ENCODE measurements around the gene CLEC18B. TPM values are rescaled to one million over a fixed set of nuclear protein-coding genes. Genes with fewer than 3 reads are reported as not detected.

Gene CLEC18B
- total and polyA plus RNA-seq, 3 experiments from 2014 or later = 0.29 TPM; not detected in 2

DNA sequence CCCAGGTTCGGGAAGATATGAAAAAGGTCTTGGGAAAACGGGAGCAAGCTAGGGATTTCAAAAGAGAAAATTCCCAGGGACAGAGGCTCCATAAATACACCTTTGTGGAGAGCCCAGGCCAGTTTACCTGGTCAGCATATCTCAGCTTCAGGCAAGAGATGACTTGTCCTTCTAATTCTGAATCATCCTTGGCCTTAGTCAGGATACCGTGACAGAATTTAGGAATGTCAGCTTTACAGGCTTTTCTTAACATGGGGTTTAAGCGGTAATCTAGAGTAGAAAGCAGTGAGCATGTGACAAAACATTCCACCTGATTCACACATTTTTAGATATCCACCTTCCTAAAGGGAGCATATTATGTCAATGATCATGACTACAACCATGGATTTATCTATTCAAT lies 41.1 kb upstream of the CLEC18B start:
- ChIA-PET CTCF (interaction anchor here (1.1 kb wide), 1 partner anchor 160 kb away, joined by 3 read pairs; no protein-coding TSS in a partner anchor), POLR2A (interaction anchor here (0.5 kb wide), 1 partner anchor 131 kb away, joined by 4 read pairs; no protein-coding TSS in a partner anchor)
- Mint-ChIP-seq H3K27me3 (no peaks in the 10 kb centered on the region), H3K4me3 (no peak overlapping the region), H3K27ac (no peak overlapping the region), H3K9me3 (no peaks in the 10 kb centered on the region), H3K36me3 (peaks cover 6 to 93% (median 38%) of the 10 kb centered on the region in 3 donors), H3K4me1 (peaks cover 11 to 13% (median 13%) of the 10 kb centered on the region in 3 donors)
- H3K4me1 ChIP-seq (ENCODE audit: insufficient read depth, low read length) = peaks cover 4% of the 10 kb centered on the region
- no peaks in the 10 kb centered on the region for H3K9me3 ChIP-seq (ENCODE audit: low read length)
- no peak overlapping the region for H3K4me3 ChIP-seq (ENCODE audit: low read length)
- H3K27me3 ChIP-seq (ENCODE audit: insufficient read depth, low read length, poor library complexity, severe bottlenecking) = no peaks in the 10 kb centered on the region
- peaks cover 65% of the 10 kb centered on the region for H3K36me3 ChIP-seq (ENCODE audit: insufficient read depth, low read length)
- no peak for DNase-seq
- no peak overlapping the region for H3K27ac ChIP-seq (ENCODE audit: low read depth, low read length)

DNA sequence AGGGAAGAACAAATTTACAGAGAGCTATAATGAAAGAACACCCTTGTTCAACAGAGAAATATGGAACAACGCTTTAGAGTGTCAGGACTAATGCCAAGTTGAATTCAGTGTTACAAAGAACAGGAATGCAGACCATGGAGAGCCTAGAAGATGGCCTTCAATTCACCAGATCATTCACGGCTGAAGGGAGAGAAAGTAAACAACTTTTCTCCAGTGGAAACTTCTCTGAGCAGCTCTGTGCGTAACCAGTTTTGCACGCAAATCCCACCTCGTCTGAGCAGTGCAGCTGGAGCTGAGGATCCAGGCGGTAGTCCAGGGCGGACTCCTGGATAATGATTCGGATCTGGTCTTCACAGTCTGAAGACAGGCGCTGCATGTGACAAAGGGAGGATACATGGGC lies 40.5 kb upstream of the CLEC18B start:
- H3K27me3 ChIP-seq (ENCODE audit: insufficient read depth, low read length, poor library complexity, severe bottlenecking) = no peaks in the 10 kb centered on the region
- Mint-ChIP-seq H3K4me1 (peaks cover 7 to 8% (median 7%) of the 10 kb centered on the region in 3 donors), H3K27ac (peak overlapping the region in 3 of 8 donors; percentile 51 to 78 (median 74)), H3K9me3 (no peaks in the 10 kb centered on the region), H3K27me3 (no peaks in the 10 kb centered on the region), H3K4me3 (no peak overlapping the region), H3K36me3 (peaks cover 7 to 92% (median 34%) of the 10 kb centered on the region in 3 donors)
- no peak overlapping the region for H3K4me3 ChIP-seq (ENCODE audit: low read length)
- no peaks in the 10 kb centered on the region for H3K9me3 ChIP-seq (ENCODE audit: low read length)
- no peak for DNase-seq
- ChIA-PET CTCF (interaction anchor here (1.1 kb wide), 1 partner anchor 161 kb away, joined by 3 read pairs; no protein-coding TSS in a partner anchor), POLR2A (no interaction called here)
- H3K36me3 ChIP-seq (ENCODE audit: insufficient read depth, low read length) = peaks cover 62% of the 10 kb centered on the region
- no peak overlapping the region for H3K27ac ChIP-seq (ENCODE audit: low read depth, low read length)
- H3K4me1 ChIP-seq (ENCODE audit: insufficient read depth, low read length) = no peaks in the 10 kb centered on the region

DNA sequence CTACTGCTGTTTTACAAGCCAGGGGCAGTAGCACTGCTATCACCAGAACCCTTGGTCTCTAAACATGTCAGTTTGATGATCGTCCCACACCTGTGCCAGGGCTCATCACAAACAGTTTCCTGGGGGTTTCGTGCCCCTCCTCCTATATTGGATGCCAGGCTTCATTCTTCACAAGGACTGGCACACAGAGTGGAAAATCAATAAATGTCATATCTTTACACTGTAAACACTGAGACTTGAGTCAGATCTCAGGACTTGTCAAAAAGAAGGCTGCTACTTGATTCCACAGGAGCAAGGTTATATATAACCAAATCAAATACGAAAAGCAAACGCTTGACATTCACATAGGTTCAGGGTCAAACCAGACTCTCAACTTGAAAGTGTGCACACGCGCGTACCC lies 39.3 kb upstream of the CLEC18B start:
- Mint-ChIP-seq H3K4me3 (no peak overlapping the region), H3K4me1 (no peaks in the 10 kb centered on the region), H3K9me3 (no peaks in the 10 kb centered on the region), H3K27ac (peak overlapping the region in 2 of 8 donors; percentile 42 to 78), H3K27me3 (no peaks in the 10 kb centered on the region), H3K36me3 (peaks cover 7 to 92% (median 33%) of the 10 kb centered on the region in 3 donors)
- ChIA-PET CTCF (no interaction called here), POLR2A (no interaction called here)
- no peaks in the 10 kb centered on the region for H3K9me3 ChIP-seq (ENCODE audit: low read length)
- no peak for DNase-seq
- peaks cover 69% of the 10 kb centered on the region for H3K36me3 ChIP-seq (ENCODE audit: insufficient read depth, low read length)
- no peak overlapping the region for H3K4me3 ChIP-seq (ENCODE audit: low read length)
- H3K27me3 ChIP-seq (ENCODE audit: insufficient read depth, low read length, poor library complexity, severe bottlenecking) = no peaks in the 10 kb centered on the region
- no peak overlapping the region for H3K27ac ChIP-seq (ENCODE audit: low read depth, low read length)
- H3K4me1 ChIP-seq (ENCODE audit: insufficient read depth, low read length) = no peaks in the 10 kb centered on the region

DNA sequence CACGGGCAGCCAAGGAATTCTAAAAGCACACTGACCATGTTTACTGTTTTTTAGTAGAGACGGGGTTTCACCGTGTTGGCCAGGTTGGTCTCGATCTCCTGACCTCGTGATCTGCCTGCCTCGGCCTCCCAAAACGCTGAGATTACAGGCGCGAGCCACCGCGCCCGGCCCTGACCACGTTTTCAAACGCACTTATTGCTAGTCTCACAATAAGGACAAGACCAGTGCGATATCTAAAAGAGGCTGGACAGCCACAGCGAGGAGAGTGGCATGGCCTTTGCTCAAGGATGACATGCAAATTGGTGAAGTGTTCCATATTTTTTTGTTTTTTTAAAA lies 35.0 kb upstream of the CLEC18B start:
- ChIA-PET POLR2A (no interaction called here), CTCF (no interaction called here)
- Histone ChIP-seq H3K4me1 (ENCODE audit: insufficient read depth, low read length) (no peaks in the 10 kb centered on the region), H3K27me3 (ENCODE audit: insufficient read depth, low read length, poor library complexity, severe bottlenecking) (no peaks in the 10 kb centered on the region), H3K9me3 (ENCODE audit: low read length) (no peaks in the 10 kb centered on the region), H3K27ac (ENCODE audit: low read depth, low read length) (no peak overlapping the region), H3K36me3 (ENCODE audit: insufficient read depth, low read length) (peaks cover 55% of the 10 kb centered on the region), H3K4me3 (ENCODE audit: low read length) (no peak overlapping the region)
- no peaks in the 10 kb centered on the region for H3K9me3 Mint-ChIP-seq
- no peaks in the 10 kb centered on the region for H3K27me3 Mint-ChIP-seq
- H3K4me1 Mint-ChIP-seq = no peaks in the 10 kb centered on the region
- H3K36me3 Mint-ChIP-seq = peaks cover 7 to 85% (median 37%) of the 10 kb centered on the region in 3 donors
- peak overlapping the region in 2 of 8 donors; percentile 8 to 29 for H3K27ac Mint-ChIP-seq
- DNase-seq = no peak
- H3K4me3 Mint-ChIP-seq = no peak overlapping the region

DNA sequence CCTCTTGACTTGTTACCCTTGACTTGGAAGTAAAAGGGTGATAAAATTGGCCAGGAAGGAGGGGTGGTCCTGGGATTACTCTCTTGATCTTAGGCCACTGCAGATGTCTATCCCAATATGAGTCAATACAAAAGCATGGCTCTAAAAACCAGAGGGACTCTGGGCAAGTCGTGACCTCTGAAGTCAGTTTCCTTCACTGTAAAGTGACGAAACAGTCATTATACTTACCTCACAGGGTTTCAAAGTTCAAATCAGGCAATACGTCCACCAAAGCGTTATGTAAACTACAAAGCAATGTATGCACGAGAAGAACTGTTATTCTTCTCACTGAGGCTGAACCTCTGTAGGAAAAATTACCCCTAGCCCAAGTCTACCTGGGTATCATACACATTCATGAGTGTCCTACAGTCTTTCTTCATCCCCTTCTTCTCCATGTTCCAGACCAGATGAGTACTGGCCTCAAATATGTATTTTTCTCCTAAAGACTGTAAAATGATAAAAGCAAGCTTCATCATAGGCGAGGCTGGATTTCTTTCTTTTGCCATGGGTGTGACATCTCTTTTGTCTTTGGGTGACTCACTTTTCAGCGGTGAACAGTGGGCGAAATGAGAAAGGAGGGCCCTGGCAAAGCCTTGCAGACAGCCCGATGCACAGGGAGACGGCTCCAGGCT lies 34.5 kb upstream of the CLEC18B start:
- Histone ChIP-seq H3K4me3 (ENCODE audit: low read length) (no peak overlapping the region), H3K36me3 (ENCODE audit: insufficient read depth, low read length) (peaks cover 54% of the 10 kb centered on the region), H3K27ac (ENCODE audit: low read depth, low read length) (no peak overlapping the region), H3K9me3 (ENCODE audit: low read length) (no peaks in the 10 kb centered on the region), H3K27me3 (ENCODE audit: insufficient read depth, low read length, poor library complexity, severe bottlenecking) (no peaks in the 10 kb centered on the region), H3K4me1 (ENCODE audit: insufficient read depth, low read length) (no peaks in the 10 kb centered on the region)
- Mint-ChIP-seq H3K4me1 (no peaks in the 10 kb centered on the region), H3K27me3 (no peaks in the 10 kb centered on the region), H3K4me3 (no peak overlapping the region), H3K9me3 (no peaks in the 10 kb centered on the region), H3K27ac (peak overlapping the region in 2 of 8 donors; percentile 8 to 31), H3K36me3 (peaks cover 7 to 88% (median 39%) of the 10 kb centered on the region in 3 donors)
- CTCF ChIA-PET = no interaction called here
- POLR2A ChIA-PET = no interaction called here
- DNase-seq = no peak

DNA sequence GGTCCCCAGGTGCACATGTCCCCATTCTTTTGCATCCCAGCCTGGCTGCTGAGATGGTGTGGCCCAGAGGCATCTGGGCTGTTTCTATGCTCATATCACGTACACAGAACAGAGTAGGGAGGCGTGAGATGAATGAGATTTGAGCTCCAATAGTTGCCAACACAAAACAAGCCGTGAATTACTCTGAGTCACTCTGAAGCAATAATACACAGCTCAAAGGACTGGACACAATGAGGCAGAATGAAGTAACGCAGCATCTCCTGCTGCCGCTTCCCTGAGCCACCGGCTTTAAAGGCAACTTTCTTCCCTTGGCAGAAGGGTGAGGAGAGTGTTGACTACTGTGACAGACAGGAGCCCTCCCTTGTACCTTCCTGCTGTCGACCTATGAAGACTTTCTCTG lies 33.9 kb upstream of the CLEC18B start:
- no peak overlapping the region for H3K4me3 ChIP-seq (ENCODE audit: low read length)
- no peaks in the 10 kb centered on the region for H3K4me1 ChIP-seq (ENCODE audit: insufficient read depth, low read length)
- peaks cover 51% of the 10 kb centered on the region for H3K36me3 ChIP-seq (ENCODE audit: insufficient read depth, low read length)
- H3K27ac ChIP-seq (ENCODE audit: low read depth, low read length) = no peak overlapping the region
- ChIA-PET CTCF (interaction anchor here (0.7 kb wide), 1 partner anchor 340 kb away, joined by 4 read pairs; no protein-coding TSS in a partner anchor), POLR2A (no interaction called here)
- Mint-ChIP-seq H3K27me3 (no peaks in the 10 kb centered on the region), H3K36me3 (peaks cover 7 to 86% (median 37%) of the 10 kb centered on the region in 3 donors), H3K27ac (peak overlapping the region in 2 of 8 donors; percentile 60 to 84), H3K9me3 (no peaks in the 10 kb centered on the region), H3K4me3 (no peak overlapping the region), H3K4me1 (no peaks in the 10 kb centered on the region)
- no peak for DNase-seq
- no peaks in the 10 kb centered on the region for H3K9me3 ChIP-seq (ENCODE audit: low read length)
- no peaks in the 10 kb centered on the region for H3K27me3 ChIP-seq (ENCODE audit: insufficient read depth, low read length, poor library complexity, severe bottlenecking)

DNA sequence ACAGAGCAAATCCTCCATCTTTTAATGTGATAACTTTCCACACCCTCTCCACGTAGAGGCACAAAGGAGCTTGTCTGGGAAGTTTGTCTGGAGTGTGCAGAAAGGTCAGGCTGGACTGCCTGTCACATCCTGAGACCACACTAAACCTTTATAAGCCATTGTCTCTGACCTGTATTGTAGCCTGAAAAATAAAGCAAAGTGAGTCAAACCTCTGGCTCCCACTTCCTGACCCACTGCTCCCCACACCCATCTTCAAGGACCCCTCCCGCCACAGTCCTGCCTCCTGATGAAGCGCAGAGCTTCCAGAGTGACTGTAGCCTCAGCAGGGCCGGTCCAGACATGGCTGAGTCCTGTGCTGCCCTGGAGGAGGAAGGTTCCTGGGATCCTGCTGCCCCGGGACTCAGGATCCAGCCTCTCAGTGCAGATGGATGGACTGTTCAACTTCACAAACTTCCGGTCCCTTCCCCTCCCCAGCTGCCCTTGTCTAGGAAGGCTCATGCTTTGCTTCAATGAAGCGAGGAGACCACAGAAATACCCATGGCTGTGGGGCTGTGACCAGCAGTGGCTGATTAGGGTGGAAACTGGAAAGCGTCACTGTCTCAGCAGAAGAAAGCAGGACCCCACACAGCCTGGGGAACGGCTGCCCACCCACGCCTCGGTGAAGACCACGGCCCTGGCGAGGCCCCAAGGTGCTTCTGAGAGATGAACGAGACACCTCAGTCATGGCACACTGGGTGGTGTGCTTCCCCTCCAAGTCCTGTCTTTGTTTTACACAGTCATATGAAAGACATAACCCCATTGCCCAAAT lies 30.9 kb upstream of the CLEC18B start:
- Mint-ChIP-seq H3K4me1 (no peaks in the 10 kb centered on the region), H3K4me3 (no peak overlapping the region), H3K27me3 (no peaks in the 10 kb centered on the region), H3K27ac (peak overlapping the region in 2 of 8 donors; percentile 5 to 88), H3K9me3 (no peaks in the 10 kb centered on the region), H3K36me3 (peaks cover 0 to 81% (median 30%) of the 10 kb centered on the region in 3 donors)
- CTCF ChIA-PET = no interaction called here
- POLR2A ChIA-PET = no interaction called here
- no peak for DNase-seq
- Histone ChIP-seq H3K4me3 (ENCODE audit: low read length) (no peak overlapping the region), H3K4me1 (ENCODE audit: insufficient read depth, low read length) (no peaks in the 10 kb centered on the region), H3K27me3 (ENCODE audit: insufficient read depth, low read length, poor library complexity, severe bottlenecking) (no peaks in the 10 kb centered on the region), H3K9me3 (ENCODE audit: low read length) (no peaks in the 10 kb centered on the region), H3K36me3 (ENCODE audit: insufficient read depth, low read length) (peaks cover 42% of the 10 kb centered on the region), H3K27ac (ENCODE audit: low read depth, low read length) (no peak overlapping the region)
